ENCODE measurements around the gene SH3PXD2A. TPM values are rescaled to one million over a fixed set of nuclear protein-coding genes. Genes with fewer than 3 reads are reported as not detected.
"Not testable (repeated sequence)": the region's sequence is repeated elsewhere in the genome, so short reads cannot be mapped to it uniquely, and the experiment has no call there.

SH3PXD2A gene
- total RNA-seq, 2 experiments from 2014 or later, result 6.7 to 7.7 TPM

DNA sequence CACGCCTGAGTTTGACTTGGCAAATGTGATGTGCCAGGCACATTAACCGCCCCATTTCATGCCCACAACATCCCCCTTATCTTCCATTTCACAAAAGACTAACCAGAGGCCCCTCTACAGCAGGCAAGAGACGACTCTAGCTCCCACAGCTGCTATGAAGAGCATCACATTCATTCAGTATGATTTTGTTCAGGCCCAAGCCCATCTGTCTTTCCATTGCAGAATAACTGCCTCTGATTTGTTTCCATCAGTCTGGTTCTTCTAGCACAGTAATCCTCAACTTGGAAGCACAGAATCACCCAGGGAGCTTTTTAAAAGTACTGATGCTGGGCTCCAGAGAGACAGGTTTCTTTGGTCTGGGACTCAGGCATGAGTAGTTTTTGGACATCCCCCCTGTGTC, 192.1 kb downstream of the SH3PXD2A start:
- ChIA-PET POLR2A (no interaction called here), CTCF (interaction anchor here (1.2 kb wide), 1 partner anchor 33 kb away, joined by 4 read pairs; no protein-coding TSS in a partner anchor)
- intact Hi-C loops (cut with DNase I, micrococcal nuclease), result no loop called here
- ATAC-seq, result no peak
- DNase-seq, result no peak
- H3K4me1 Mint-ChIP-seq, result peaks cover 6% of the 10 kb centered on the region
- H3K36me3 Mint-ChIP-seq (ENCODE audit: low read depth), result no peaks in the 10 kb centered on the region
- H3K4me3 Mint-ChIP-seq, result no peak overlapping the region
- no peak overlapping the region for H3K27ac Mint-ChIP-seq
- no peaks in the 10 kb centered on the region for H3K27me3 Mint-ChIP-seq
- no peaks in the 10 kb centered on the region for H3K9me3 Mint-ChIP-seq (ENCODE audit: low read depth)

DNA sequence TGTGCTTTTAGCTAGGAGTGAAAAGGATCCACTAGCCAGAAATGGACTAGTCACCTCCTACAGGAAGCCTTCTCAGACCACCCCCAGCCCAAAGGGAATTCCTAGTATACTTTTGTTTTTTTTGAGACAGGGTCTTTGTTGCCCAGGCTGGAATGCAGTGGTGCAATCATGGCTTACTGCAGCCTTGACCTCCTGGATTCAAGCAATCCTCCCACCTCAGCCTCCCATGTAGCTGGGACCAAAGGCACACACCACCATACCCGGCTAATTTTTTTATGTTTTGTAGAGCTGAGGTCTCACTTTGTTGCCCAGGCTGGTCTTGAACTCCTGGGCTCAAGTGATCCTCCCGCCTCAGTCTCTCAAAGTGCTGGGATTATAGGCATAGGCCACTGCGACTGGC, 192.7 kb downstream of the SH3PXD2A start:
- H3K27ac Mint-ChIP-seq; H3K9me3 Mint-ChIP-seq (ENCODE audit: low read depth); POLR2A ChIA-PET; H3K27me3 Mint-ChIP-seq; H3K4me3 Mint-ChIP-seq; H3K36me3 Mint-ChIP-seq (ENCODE audit: low read depth); intact Hi-C loops (cut with DNase I, micrococcal nuclease); H3K4me1 Mint-ChIP-seq; DNase-seq; ATAC-seq: not testable (repeated sequence)
- CTCF ChIA-PET, result interaction anchor here (0.6 to 1.2 kb wide), 2 partner anchors 34 to 167 kb away, joined by 3 to 4 read pairs; no protein-coding TSS in a partner anchor

DNA sequence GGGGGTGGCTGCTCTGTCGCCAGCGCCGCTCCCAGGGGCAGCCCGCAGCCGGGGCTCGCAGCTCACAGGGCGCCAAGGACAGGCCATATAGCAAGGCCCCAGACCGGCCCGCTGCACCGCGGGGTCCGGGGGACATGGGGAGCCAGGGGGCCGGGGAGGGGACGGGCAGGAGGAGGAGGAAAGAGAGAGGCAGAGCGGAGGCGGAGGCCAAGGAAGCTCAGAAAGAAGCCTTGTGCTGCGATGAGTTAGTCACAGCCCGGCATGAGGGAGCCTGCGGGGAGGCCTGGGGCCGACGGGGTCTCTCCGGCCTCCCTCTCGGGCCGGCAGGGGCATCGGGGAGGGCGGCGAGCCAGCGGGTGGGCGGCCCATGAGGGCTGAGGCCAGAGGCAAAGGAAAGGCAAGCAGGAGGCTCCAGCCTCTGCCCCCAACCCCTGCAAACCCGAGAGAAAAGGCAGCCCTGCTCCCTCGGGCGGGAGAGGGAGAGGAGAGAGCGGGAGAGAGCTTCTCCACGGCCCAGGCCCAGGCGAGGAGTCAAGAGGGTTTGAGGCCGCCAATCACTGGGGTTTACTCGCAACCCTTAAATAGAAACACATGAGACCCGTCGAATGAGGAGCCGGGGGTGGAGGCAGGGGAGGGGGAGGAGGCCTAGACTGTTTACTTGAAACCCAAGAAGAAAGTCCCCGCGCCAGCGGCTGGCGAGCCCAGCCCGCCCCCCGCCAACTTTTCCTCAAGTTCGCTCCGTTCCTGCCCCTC, 194.0 kb downstream of the SH3PXD2A start:
- peak overlapping the region; percentile 83 for H3K4me3 Mint-ChIP-seq
- intact Hi-C loops (cut with DNase I, micrococcal nuclease), result no loop called here
- CTCF ChIA-PET, result interaction anchor here (0.5 to 1.5 kb wide), 4 partner anchors 14 to 264 kb away, joined by 3 to 14 read pairs (median 4); no protein-coding TSS in a partner anchor
- peaks cover 5% of the 10 kb centered on the region for H3K4me1 Mint-ChIP-seq
- peak; percentile 67 for DNase-seq
- peaks cover 6% of the 10 kb centered on the region for H3K9me3 Mint-ChIP-seq (ENCODE audit: low read depth)
- no peaks in the 10 kb centered on the region for H3K27me3 Mint-ChIP-seq
- ATAC-seq, result peak; percentile 58
- H3K36me3 Mint-ChIP-seq (ENCODE audit: low read depth), result peaks cover 10% of the 10 kb centered on the region
- POLR2A ChIA-PET, result no interaction called here
- peak overlapping the region; percentile 29 for H3K27ac Mint-ChIP-seq

DNA sequence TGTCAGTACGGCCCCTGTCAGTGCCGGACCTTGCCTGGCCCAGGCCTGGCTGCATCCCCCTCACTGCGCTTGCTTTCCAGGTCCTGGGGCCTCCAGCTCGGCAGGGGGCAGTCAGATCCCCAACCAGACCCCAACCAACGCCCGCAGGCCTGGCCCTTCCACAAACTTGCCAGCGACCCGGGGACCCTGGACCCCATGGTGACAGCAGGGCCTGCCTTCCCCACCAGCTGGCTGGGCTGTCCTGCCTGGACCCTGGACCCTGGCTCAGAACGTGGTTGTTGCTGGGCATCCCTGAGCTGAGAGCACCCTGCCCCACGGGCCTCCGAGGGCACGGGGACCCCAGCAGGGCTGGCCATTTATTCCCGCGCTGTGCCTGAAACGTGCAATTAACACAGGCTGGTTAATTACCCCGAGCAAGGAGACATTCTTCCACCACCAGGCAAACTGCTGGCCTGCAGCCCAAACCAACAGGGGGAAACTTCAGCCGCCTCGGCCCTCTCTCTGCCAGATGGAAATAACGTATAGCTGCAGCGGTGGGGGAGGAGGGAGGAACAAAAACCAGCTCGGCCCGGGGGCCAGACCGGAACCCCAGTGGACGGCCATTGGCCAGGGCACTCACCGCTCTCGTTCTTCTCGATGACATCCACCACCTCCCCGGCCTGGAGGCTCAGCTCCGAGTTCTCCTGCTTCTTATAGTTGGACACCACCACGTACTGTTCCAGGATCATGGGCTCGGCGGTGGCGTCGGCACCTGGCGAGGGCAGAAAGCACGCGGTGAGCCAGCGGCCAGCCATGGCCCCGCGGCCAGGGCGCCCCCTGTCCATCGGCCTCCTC, 194.8 kb downstream of the SH3PXD2A start:
- Mint-ChIP-seq H3K27ac (peak overlapping the region; percentile 87), H3K4me1 (peaks cover 5% of the 10 kb centered on the region), H3K4me3 (peak overlapping the region; percentile 83), H3K36me3 (ENCODE audit: low read depth) (peaks cover 10% of the 10 kb centered on the region), H3K27me3 (no peaks in the 10 kb centered on the region), H3K9me3 (ENCODE audit: low read depth) (peaks cover 6% of the 10 kb centered on the region)
- ChIA-PET POLR2A (no interaction called here), CTCF (interaction anchor here (0.6 to 1.5 kb wide), 8 partner anchors 11 to 926 kb away, joined by 3 to 14 read pairs (median 4); no protein-coding TSS in a partner anchor)
- ATAC-seq, result peak; percentile 7
- peak; percentile 41 for DNase-seq
- intact Hi-C loops (cut with DNase I, micrococcal nuclease), result loop anchor here in 1 of 2 experiments (1.0 kb wide), 1 partner anchor 18 kb away; no protein-coding TSS in a partner anchor

DNA sequence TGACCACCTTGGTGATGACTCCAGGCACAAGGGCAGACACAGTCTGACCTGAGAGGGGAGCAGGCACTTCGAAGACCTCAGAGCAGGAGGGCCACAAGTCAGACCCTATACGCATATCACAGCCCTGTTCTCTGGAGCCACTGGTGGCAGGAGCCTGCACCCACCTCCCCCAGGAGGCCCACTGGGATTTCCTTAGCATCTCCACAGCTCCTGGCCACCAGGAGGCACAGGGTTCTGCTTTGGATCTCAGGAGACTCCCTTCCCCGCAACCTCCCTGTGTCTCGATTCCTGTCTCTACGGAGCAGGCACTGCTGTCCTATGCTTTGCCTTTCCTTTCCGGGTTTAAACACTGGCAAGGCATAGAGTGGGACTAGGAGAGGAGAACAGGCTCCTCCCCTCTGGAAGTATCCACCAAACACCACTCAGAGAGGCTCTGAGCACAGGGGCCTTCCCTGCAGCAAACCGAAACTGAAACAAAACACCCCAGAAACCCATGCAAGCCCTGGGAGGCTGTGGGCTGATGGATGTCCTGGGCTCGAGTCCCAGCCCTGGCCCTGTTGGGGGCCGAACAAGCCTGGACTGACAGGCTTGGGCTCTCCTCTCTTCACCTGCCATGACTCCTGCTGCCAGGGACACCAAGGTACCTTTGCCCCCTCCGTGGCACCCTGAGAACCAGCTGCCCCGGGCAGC, 195.6 kb downstream of the SH3PXD2A start:
- peak; percentile 94 for ATAC-seq
- no peaks in the 10 kb centered on the region for H3K27me3 Mint-ChIP-seq
- peak overlapping the region; percentile 87 for H3K27ac Mint-ChIP-seq
- intact Hi-C loops (cut with DNase I, micrococcal nuclease), result loop anchor here in 1 of 2 experiments (1.0 kb wide), 1 partner anchor 18 kb away; no protein-coding TSS in a partner anchor
- peaks cover 6% of the 10 kb centered on the region for H3K9me3 Mint-ChIP-seq (ENCODE audit: low read depth)
- peak overlapping the region; percentile 83 for H3K4me3 Mint-ChIP-seq
- DNase-seq, result peak; percentile 74
- POLR2A ChIA-PET, result interaction anchor here (0.6 kb wide), 1 partner anchor 189 kb away, joined by 3 read pairs; no protein-coding TSS in a partner anchor
- CTCF ChIA-PET, result interaction anchor here (0.5 to 1.5 kb wide), 5 partner anchors 18 to 1530 kb away, joined by 3 to 14 read pairs (median 4); no protein-coding TSS in a partner anchor
- peaks cover 5% of the 10 kb centered on the region for H3K4me1 Mint-ChIP-seq
- H3K36me3 Mint-ChIP-seq (ENCODE audit: low read depth), result peaks cover 10% of the 10 kb centered on the region

DNA sequence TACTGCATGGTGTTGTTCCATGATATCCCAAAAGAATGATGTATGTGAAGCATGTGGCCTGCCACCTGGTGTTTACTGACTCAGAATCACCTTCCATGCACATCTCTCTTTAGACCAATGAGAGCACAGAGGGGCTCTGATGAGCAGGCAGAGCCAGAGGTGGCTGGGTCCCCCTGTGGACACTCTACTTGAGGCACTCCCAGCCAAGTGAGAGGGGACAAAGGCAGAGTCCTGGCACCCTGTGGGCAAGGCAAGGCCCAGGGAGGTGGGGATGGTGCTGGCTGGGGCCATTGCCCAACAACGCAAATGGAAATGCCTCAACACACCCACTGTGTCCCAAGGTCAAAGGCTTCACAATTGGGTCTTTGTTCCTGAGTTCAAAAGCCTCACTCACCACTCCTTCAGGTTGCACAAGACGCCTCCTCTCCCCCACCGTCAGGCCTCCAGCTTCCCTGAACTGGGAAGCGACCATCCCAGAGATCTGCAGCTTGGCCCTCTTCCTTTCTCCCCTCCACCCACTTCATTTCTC, 197.3 kb downstream of the SH3PXD2A start:
- Mint-ChIP-seq H3K36me3 (ENCODE audit: low read depth) (peaks cover 10% of the 10 kb centered on the region), H3K9me3 (ENCODE audit: low read depth) (peaks cover 6% of the 10 kb centered on the region), H3K27ac (no peak overlapping the region), H3K4me1 (peaks cover 5% of the 10 kb centered on the region), H3K27me3 (no peaks in the 10 kb centered on the region), H3K4me3 (no peak overlapping the region)
- no peak for ATAC-seq
- CTCF ChIA-PET, result interaction anchor here (0.9 to 1.9 kb wide), 3 partner anchors 28 to 58 kb away, joined by 3 to 7 read pairs (median 4); no protein-coding TSS in a partner anchor
- intact Hi-C loops (cut with DNase I, micrococcal nuclease), result no loop called here
- no peak for DNase-seq
- POLR2A ChIA-PET, result interaction anchor here (0.6 kb wide), 1 partner anchor 416 kb away, joined by 3 read pairs; no protein-coding TSS in a partner anchor

DNA sequence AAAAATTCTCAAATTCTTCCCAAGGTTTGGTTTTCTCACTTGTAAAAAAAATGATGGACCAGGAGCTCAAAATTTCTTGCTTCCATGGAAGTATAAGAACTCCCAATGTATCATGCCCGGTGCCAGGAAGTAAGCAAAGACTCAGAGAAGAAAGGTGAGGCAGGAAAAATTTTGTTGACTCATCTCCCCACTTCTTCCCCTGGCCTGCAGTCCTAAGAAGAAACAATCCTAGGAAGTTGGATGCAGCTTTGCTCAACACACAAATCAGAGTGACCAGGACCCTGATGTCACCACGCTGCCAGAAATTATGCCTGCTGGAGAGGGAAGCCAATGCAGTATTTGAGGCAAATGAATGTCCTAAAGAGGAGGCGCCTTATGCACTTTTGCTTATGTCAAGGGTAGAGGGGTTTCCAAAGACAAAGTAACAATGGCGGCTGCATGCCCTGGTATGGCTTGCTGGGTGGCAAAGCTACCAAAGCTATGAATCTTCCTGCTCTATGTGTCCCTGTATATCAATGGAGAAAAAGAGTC, 198.2 kb downstream of the SH3PXD2A start:
- Mint-ChIP-seq H3K4me1 (peaks cover 5% of the 10 kb centered on the region), H3K27ac (no peak overlapping the region), H3K27me3 (no peaks in the 10 kb centered on the region), H3K9me3 (ENCODE audit: low read depth) (peaks cover 6% of the 10 kb centered on the region), H3K36me3 (ENCODE audit: low read depth) (peaks cover 10% of the 10 kb centered on the region), H3K4me3 (no peak overlapping the region)
- no peak for ATAC-seq
- intact Hi-C loops (cut with DNase I, micrococcal nuclease), result no loop called here
- no peak for DNase-seq
- ChIA-PET CTCF (interaction anchor here (1.0 to 1.7 kb wide), 3 partner anchors 21 to 51 kb away, joined by 3 to 4 read pairs (median 4); no protein-coding TSS in a partner anchor), POLR2A (interaction anchor here (0.6 kb wide), 1 partner anchor 37 kb away, joined by 3 read pairs; no protein-coding TSS in a partner anchor)

DNA sequence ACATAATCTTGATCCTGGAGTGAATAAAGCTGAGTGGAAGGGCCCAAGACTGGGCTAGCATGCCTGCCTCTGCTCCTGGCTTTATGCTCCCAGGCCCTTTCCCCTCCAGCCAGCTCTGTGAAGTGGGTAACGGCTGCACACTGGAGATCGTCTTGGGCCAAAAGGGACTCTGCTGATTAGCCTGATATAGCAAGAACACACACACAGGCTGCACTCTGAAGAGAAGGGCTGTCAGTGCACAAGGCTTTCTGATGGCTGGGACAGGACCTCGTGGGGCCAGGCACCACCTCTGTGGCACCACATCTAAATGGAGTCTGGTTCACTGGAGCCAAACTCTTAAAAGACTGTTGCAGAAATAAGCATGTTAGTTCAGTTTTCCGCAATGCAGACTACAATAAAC, 200.5 kb downstream of the SH3PXD2A start:
- Mint-ChIP-seq H3K4me3 (no peak overlapping the region), H3K27ac (no peak overlapping the region), H3K36me3 (ENCODE audit: low read depth) (peaks cover 10% of the 10 kb centered on the region), H3K27me3 (no peaks in the 10 kb centered on the region), H3K4me1 (peaks cover 5% of the 10 kb centered on the region), H3K9me3 (ENCODE audit: low read depth) (peaks cover 6% of the 10 kb centered on the region)
- ChIA-PET CTCF (no interaction called here), POLR2A (no interaction called here)
- ATAC-seq, result no peak
- DNase-seq, result no peak
- intact Hi-C loops (cut with DNase I, micrococcal nuclease), result no loop called here

DNA sequence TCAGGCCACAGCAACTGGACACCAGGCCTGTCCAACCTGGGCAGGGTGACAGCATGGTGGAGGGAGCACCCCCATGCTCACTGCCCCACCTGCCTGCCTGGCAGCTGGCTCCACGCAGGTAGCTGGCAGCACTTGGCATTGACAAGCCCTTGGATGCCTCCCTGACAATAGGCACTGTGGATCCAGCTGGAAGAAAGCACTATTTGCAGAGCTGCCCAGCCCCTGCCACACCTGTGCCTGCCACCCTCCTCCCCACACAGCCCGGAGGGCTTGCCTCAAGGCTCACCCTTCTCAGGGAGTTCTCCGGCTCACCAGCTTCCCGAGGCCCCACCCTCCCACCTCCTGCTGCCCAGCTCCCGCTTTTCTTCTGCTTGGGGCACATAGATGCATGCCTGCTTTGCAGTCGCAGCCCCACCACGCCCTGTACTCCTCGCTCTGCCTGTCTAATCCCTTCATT, 201.8 kb downstream of the SH3PXD2A start:
- POLR2A ChIA-PET, result no interaction called here
- H3K27ac Mint-ChIP-seq, result no peak overlapping the region
- peaks cover 6% of the 10 kb centered on the region for H3K9me3 Mint-ChIP-seq (ENCODE audit: low read depth)
- ATAC-seq (no peak), DNase-seq (no peak)
- no peak overlapping the region for H3K4me3 Mint-ChIP-seq
- H3K36me3 Mint-ChIP-seq (ENCODE audit: low read depth), result peaks cover 10% of the 10 kb centered on the region
- H3K4me1 Mint-ChIP-seq, result no peaks in the 10 kb centered on the region
- H3K27me3 Mint-ChIP-seq, result no peaks in the 10 kb centered on the region
- CTCF ChIA-PET, result no interaction called here
- intact Hi-C loops (cut with DNase I, micrococcal nuclease), result no loop called here

DNA sequence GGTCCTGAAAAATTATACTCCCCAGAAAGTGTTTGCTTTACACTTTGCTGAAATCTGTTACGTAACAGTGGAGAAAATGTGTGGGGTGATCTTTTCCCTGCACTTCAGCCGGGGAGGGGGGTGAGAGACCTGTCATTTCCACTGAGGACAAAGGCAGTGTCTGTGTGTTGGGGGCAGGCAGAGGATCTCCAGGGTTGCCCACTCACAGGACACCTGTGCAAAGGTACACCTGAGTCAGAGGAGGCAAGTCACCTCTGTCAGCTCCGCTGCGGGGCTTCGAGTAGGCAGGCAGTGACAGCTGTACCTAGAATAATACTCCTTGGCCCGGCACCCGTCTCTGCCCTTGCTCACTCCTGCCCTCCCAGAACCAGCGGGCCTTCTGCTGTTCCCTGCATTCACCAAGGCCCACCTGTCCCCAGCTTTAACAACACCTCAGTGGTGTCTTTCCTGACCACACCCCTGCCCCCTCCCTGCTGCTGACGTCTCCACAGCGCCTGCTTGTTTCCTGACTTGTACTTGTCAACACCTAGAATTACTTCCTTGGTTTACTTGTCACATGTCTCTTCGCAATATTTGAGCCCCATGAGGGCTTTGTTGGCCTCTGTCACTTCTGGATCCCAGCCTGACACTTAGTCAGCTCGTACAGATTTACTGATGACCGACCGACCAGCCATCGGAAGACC, 202.6 kb downstream of the SH3PXD2A start:
- H3K27me3 Mint-ChIP-seq, result no peaks in the 10 kb centered on the region
- DNase-seq (no peak), ATAC-seq (no peak)
- CTCF ChIA-PET, result no interaction called here
- intact Hi-C loops (cut with DNase I, micrococcal nuclease), result no loop called here
- POLR2A ChIA-PET, result no interaction called here
- no peak overlapping the region for H3K4me3 Mint-ChIP-seq
- peaks cover 4% of the 10 kb centered on the region for H3K9me3 Mint-ChIP-seq (ENCODE audit: low read depth)
- no peaks in the 10 kb centered on the region for H3K4me1 Mint-ChIP-seq
- H3K27ac Mint-ChIP-seq, result no peak overlapping the region
- H3K36me3 Mint-ChIP-seq (ENCODE audit: low read depth), result peaks cover 8% of the 10 kb centered on the region

Data from activated CD4-positive, alpha-beta T cell treated with anti-CD3 and anti-CD28 coated beads for 36 hours (primary cell).